Activated naive CD8-positive, alpha-beta T cell (primary cell): ENCODE data around the gene CD38.
A peak's percentile ranks its signal among the peaks of the same experiment; 100 is the strongest.
"Not testable (repeated sequence)": the region's sequence is repeated elsewhere in the genome, so short reads cannot be mapped to it uniquely, and the experiment has no call there.

Experiments used
- H3K27ac Mint-ChIP-seq: one replicate; pipeline ENCODE4 v1.8.0; 2021; ENCODE audit warnings: mixed read lengths
- H3K27me3 Mint-ChIP-seq: one replicate; pipeline ENCODE4 v1.8.0; 2021; ENCODE audit warnings: mixed read lengths
- H3K36me3 Mint-ChIP-seq: one replicate; pipeline ENCODE4 v1.8.0; 2021; ENCODE audit warnings: mixed read lengths
- H3K4me1 Mint-ChIP-seq: one replicate; pipeline ENCODE4 v1.8.0; 2021; ENCODE audit warnings: low read depth, mixed read lengths
- H3K4me3 Mint-ChIP-seq: one replicate; pipeline ENCODE4 v1.8.0; 2021; ENCODE audit warnings: mild to moderate bottlenecking, mixed read lengths
- H3K9me3 Mint-ChIP-seq: one replicate; pipeline ENCODE4 v1.8.0; 2021; ENCODE audit warnings: low read depth, mixed read lengths

The CD38 gene

DNA sequence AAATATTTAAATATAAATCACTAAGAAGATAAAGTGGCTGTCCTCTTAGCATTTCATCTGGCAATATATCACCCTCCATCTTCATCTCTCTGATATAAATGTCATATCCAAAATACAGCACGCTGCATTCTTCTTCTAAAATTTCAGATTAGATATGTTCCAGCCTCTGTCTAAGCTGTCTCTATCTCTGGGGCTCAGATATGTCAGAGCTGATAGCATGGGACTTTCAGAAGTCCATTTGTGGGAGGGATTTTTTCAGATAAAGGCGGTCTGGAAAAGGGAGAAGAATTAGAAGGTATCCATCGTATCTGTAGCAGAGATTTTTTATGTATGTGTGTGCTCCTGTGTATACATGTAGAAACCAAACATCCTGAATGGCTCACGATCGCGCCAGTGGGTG is 25.0 kb upstream of the CD38 start:
- peak overlapping the region; percentile 95 for H3K27ac Mint-ChIP-seq
- H3K4me3 Mint-ChIP-seq: no peak overlapping the region
- peaks cover 46% of the 10 kb centered on the region for H3K4me1 Mint-ChIP-seq
- no peaks in the 10 kb centered on the region for H3K36me3 Mint-ChIP-seq
- H3K9me3 Mint-ChIP-seq: no peaks in the 10 kb centered on the region
- no peaks in the 10 kb centered on the region for H3K27me3 Mint-ChIP-seq

DNA sequence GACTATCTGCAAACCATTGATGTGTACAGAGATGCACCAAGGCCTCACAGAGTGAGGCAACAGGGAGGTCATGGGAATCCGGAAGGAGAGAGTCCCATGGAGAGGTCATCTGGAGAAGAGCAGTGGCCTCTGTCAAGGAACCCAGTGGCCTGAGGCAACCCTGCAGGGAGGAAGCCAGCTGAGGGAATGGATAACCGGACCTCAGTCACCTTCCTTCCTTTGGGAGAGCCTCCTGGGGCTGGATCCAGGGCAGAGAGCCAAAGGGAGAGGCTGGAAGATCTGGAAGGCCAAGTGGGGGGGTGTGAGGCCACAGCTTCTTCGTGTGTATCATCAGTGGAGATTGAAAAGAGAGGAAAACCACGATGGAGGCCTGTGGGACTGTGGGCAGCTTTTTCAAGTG is 24.3 kb upstream of the CD38 start:
- H3K27ac Mint-ChIP-seq: peak overlapping the region; percentile 95
- H3K4me3 Mint-ChIP-seq: peak overlapping the region; percentile 52
- H3K36me3 Mint-ChIP-seq: no peaks in the 10 kb centered on the region
- H3K27me3 Mint-ChIP-seq: no peaks in the 10 kb centered on the region
- peaks cover 50% of the 10 kb centered on the region for H3K4me1 Mint-ChIP-seq
- H3K9me3 Mint-ChIP-seq: no peaks in the 10 kb centered on the region

DNA sequence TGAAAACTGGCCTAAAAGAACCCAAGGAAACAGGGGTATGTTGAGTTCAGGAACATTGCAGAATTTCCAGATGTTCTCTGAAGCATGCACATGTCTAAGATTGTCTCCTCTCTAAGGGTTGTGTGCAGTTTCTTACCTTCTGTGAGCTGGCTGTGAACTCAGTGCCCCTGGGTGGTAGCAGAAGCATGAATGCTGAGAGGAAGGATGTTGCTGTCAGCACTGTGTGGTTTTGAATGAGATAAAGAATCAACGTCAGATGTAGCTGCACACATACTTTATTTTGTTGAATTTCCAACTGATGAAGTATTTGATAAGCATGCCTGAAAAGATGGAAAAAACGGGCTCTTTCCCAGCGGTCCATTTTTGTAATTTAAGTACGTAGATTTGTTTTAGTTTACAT is 23.8 kb upstream of the CD38 start:
- Mint-ChIP-seq H3K4me3 (peak overlapping the region; percentile 52), H3K27ac (peak overlapping the region; percentile 95), H3K4me1 (peaks cover 52% of the 10 kb centered on the region), H3K27me3 (no peaks in the 10 kb centered on the region), H3K36me3 (no peaks in the 10 kb centered on the region), H3K9me3 (no peaks in the 10 kb centered on the region)

DNA sequence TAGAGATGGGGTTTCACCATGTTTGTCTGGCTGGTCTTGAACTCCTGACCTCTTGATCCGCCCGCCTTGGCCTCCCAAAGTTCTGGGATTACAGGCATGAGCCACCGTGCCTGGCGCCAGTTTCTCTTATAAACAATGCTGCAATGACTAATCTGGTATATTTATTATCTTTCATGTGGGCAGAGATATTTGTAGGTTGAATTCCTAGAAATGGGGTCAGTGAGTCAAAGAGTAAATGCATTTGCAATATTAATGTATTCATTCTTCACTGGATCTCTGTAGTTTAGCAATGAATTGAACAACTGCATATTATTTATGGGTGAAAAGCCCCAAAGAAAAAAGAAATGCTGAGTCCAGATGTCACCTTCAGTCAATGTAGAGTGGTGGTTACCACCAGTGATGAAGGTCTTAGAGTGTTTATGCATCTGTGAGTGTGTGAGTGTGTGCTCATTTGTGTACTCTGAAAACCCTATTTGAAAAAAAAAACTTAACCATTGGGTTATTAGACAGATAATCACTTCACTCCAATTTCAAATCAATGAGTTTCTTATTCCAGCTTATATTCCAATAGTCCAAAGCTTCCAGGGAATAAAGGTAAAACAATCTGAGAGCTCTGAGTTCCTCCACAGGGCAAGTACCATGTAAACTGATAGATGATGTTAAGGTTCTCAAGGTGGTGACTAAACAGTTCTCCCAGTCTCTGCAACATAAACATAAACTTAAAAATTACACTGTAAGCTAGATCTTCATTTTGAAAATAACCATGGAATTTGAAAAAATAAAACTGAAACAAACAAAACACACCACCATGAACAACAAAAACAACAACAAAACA is 22.6 kb upstream of the CD38 start:
- no peaks in the 10 kb centered on the region for H3K36me3 Mint-ChIP-seq
- H3K4me3 Mint-ChIP-seq: peak overlapping the region; percentile 75
- peak overlapping the region; percentile 95 for H3K27ac Mint-ChIP-seq
- no peaks in the 10 kb centered on the region for H3K27me3 Mint-ChIP-seq
- peaks cover 54% of the 10 kb centered on the region for H3K4me1 Mint-ChIP-seq
- H3K9me3 Mint-ChIP-seq: no peaks in the 10 kb centered on the region

DNA sequence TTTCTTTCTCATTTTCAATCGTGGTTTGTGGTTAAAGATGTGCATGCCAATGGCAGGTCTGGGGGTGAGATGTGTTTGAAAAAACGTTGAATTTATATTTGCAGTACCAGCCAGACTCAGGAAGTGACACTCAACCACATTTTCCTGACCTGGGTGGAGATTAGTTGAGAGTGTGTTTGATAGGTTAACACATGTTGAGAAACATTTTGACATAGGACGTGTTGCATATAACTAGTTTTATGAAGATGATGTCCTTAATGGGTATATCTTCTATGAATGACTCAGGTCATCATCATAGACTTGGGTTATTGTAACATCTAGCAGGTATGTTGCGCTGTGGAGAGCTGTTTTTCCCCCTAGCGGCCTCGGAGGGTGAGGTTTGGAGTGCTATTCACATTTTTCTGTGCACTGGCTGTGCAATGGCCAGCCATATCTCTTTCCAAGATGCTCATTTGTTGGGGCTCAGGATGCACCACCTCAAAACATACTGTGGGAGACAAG is 21.7 kb upstream of the CD38 start:
- peak overlapping the region; percentile 75 for H3K4me3 Mint-ChIP-seq

DNA sequence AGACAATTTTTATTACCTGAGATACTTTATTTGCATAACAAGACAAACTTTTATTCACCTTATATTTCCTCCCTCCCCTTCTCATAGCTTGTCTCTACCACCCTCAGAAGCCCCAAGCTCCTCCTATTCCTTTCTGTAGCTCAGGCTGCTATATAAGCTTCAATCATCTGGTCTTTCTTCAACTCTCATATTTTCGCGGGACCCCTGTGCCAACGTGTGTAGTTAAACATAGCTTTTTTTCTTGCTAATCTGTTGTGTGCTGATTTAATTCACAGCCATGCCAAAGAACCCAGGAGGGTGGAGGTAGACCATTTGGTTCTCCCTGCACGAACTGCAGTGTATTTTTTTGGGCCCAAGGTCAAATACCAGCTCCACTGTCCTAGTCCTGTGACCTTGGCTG is 21.1 kb upstream of the CD38 start:
- peak overlapping the region; percentile 75 for H3K4me3 Mint-ChIP-seq
- H3K36me3 Mint-ChIP-seq: no peaks in the 10 kb centered on the region
- peaks cover 56% of the 10 kb centered on the region for H3K4me1 Mint-ChIP-seq
- no peaks in the 10 kb centered on the region for H3K27me3 Mint-ChIP-seq
- H3K9me3 Mint-ChIP-seq: no peaks in the 10 kb centered on the region
- H3K27ac Mint-ChIP-seq: peak overlapping the region; percentile 95

More for the DNA sequence above, 21.7 kb upstream of the CD38 start:
- Mint-ChIP-seq H3K27ac (peak overlapping the region; percentile 95), H3K36me3 (no peaks in the 10 kb centered on the region), H3K27me3 (no peaks in the 10 kb centered on the region), H3K4me1 (peaks cover 56% of the 10 kb centered on the region), H3K9me3 (no peaks in the 10 kb centered on the region)

DNA sequence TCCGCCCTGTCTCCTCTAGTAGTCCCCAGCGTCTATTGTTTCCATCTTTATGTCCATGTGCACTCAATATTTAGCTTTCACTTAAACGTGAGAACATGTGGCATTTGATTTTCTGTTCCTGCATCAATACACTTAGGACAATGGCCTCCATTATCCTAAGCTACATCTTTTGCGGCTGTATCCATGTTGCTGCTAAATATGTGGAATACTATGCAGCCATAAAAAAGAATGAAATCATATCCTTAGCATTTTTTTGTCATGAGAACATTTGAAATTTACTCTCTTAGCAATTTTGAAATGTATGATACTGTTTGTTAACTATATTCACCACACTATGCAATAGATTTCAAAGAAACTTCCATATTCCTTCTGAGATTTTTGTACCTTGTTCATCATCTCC is 19.8 kb upstream of the CD38 start:
- Mint-ChIP-seq H3K27ac (peak overlapping the region; percentile 54), H3K27me3 (no peaks in the 10 kb centered on the region), H3K9me3 (no peaks in the 10 kb centered on the region), H3K36me3 (no peaks in the 10 kb centered on the region), H3K4me1 (peaks cover 57% of the 10 kb centered on the region), H3K4me3 (no peak overlapping the region)

DNA sequence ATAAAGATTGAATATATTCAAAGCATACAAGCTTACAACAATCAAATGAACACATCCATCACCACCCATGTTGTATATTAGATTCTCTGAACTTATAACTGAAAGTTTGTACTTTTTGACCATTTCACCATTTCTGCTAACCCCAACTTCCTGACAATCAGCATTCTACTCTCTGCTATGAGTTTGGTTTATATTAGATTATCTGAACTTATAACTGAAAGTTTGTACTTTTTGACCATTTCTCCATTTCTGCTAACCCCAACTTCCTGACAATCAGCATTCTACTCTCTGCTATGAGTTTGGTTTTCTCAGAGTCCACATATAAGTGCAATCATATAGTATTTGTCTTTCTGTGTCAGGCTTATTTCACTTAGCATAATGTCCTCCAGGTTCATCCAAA is 15.7 kb upstream of the CD38 start:
- not testable (repeated sequence) for H3K4me3 Mint-ChIP-seq, H3K9me3 Mint-ChIP-seq, H3K36me3 Mint-ChIP-seq, H3K27me3 Mint-ChIP-seq
- Mint-ChIP-seq H3K4me1 (peaks cover 47% of the 10 kb centered on the region), H3K27ac (peak overlapping the region; percentile 2)

DNA sequence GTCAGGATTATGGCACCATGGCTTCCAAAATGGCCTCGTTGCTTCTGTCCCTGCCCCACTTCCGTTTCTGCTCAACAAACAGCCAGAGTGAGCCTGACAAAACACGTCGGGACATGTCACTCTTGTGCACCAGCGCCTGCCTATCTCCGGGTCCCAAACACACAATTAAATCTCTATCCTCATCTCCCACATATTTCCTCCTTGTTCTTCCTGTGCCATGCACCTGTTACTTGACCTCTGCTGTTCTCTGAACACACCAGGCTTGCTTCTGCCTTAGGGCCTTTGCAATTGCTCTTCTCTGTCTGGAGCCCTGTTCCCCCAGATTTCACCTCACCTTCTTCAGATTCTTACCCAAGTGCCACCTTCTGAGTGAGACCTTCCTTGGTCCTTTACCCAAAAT is 12.7 kb upstream of the CD38 start:
- Mint-ChIP-seq H3K4me3 (peak overlapping the region; percentile 40), H3K4me1 (peaks cover 59% of the 10 kb centered on the region), H3K36me3 (no peaks in the 10 kb centered on the region), H3K27ac (peak overlapping the region; percentile 19), H3K9me3 (peaks cover 8% of the 10 kb centered on the region), H3K27me3 (no peaks in the 10 kb centered on the region)

DNA sequence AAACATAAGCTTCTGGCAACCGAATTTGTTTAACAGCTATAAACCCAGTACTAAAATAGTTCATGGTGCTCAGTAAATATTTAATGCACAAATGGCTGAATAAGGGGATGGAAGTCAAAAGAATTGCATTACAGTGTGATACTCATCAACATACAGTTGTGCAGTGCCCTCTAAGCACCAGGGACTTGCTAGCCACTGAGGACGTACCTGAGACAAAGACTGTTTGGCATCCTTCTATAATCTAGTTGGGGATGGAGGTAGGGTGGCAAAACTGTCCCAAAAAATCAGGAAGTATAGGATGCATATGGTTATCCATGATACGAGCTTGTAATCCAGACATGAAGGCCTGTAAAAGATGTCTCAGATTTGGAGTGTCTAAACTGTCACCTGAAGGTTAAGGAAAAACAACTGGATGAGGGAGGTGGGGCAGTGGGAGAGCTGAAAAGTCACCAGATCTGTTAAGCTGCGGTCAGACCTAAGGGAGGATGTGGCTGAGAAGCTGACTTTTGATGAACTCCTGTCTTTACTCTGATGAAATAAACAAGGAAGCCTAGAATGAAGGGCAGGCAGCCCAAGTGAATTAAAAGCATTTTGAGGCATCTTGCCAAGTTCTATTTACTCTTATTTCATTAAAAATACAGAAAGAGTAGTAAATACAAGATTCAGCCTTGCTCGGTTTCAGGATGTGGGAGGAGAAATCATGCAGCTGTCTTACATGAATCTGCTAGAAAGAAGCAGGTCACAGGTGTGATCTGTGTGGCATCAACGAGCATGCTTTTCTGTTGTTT is 12.0 kb upstream of the CD38 start:
- Mint-ChIP-seq H3K9me3 (peaks cover 8% of the 10 kb centered on the region), H3K4me1 (peaks cover 65% of the 10 kb centered on the region), H3K36me3 (no peaks in the 10 kb centered on the region), H3K27ac (peak overlapping the region; percentile 19), H3K27me3 (no peaks in the 10 kb centered on the region), H3K4me3 (peak overlapping the region; percentile 40)

DNA sequence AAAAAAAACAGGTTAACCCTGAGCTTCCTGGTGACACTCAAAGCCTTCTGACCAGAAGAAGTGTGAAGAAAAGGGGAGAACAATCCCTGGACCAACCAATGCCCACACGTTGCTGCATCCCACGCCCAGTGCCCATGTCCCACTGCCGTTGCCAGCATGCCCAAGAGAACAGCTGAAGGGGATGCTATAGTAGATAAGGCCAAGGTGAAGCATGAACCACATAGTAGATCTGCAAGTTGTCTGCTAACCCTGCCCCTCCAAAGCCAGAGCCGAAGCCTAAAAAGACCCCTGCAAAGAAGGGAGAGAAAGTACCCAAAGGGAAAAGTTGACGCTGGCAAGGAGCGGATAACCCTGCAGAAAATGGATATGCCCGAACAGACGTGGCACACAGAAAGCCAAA is 11.3 kb upstream of the CD38 start:
- H3K27me3 Mint-ChIP-seq: no peaks in the 10 kb centered on the region

DNA sequence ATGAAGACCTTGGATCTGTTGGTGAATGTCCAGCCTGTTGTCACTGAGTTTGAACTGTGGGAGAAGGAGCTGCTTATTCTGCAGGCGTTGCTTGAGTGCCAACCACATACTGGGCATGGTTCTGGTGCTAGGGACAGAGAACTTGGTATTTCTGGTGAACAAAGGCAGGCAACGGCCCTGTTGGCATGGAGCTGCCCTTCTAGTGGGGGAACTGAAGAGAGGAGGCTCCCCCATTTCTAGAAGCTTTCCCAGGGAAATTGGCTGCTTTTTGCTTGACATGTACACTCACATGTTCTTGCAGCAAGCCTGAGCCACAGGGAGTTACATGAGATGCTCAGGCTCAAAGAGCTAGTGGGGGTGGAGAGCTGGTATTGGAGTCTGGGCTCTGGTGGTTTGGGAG is 8.9 kb upstream of the CD38 start:
- Mint-ChIP-seq H3K4me3 (no peak overlapping the region), H3K9me3 (peaks cover 1% of the 10 kb centered on the region)

More for the DNA sequence above, 11.3 kb upstream of the CD38 start:
- H3K36me3 Mint-ChIP-seq: no peaks in the 10 kb centered on the region
- peak overlapping the region; percentile 19 for H3K27ac Mint-ChIP-seq
- H3K9me3 Mint-ChIP-seq: peaks cover 8% of the 10 kb centered on the region
- peak overlapping the region; percentile 52 for H3K4me3 Mint-ChIP-seq
- H3K4me1 Mint-ChIP-seq: peaks cover 70% of the 10 kb centered on the region

DNA sequence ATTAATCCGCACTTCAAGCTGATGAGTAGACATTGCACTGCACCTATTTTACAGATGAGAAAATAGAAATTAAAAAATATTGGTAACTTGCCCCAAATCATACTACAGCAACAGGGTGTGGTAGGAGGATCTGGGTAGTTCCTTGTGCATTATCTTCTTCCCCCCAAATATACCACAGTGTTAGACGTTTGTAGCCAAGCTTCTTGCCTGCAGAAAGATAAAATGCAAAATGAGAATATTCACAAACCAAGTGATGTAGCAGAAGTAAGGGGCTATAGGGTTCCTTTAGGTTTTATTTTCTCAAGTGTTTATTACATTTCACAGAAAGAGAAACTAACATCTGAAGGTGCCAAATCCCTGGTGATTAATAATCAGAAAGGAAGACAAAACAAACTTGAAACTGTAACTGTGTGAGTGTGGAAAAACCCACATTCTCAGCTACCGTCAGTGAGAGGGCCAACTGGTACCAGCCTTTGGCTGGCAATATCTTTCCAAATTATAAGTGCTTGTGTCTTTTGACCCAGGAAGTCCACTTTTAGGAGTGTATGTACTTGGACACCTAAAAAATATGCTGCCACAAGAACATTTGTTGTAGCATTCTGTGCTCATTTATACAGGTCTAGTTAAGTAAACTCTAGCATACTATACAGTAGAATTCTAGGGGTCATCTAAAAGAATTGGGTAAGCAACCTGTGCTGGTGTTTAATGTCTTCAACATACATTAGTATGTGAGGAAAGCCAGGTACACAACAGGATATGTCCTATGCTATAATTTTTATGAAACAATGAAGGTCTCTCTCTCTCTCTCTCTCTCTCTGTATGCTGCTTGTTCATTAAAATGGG is 6.7 kb upstream of the CD38 start:
- Mint-ChIP-seq H3K9me3 (no peaks in the 10 kb centered on the region), H3K27me3 (no peaks in the 10 kb centered on the region), H3K27ac (peak overlapping the region; percentile 86), H3K4me1 (peaks cover 73% of the 10 kb centered on the region), H3K4me3 (peak overlapping the region; percentile 55), H3K36me3 (no peaks in the 10 kb centered on the region)

More for the DNA sequence above, 8.9 kb upstream of the CD38 start:
- Mint-ChIP-seq H3K27me3 (no peaks in the 10 kb centered on the region), H3K36me3 (no peaks in the 10 kb centered on the region), H3K4me1 (peaks cover 83% of the 10 kb centered on the region), H3K27ac (no peak overlapping the region)

DNA sequence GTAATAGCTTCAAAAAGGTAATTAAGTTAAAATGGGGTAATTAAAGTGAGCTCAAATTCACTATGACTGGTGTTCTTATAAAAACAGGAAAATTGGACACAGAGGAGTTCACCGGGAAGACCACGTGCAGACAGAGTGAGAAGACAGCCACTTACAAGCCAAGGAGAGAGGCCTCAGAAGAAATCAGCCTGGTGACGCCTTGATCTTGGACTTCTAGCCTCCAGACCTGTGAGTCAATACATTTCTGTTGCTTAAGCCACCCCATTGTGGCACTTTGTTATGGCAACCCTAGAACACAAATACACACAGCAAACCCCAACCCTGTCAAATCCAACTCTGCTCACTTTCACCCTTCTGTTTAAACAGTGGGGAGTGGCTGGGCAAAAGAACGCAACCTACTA is 4.1 kb upstream of the CD38 start:
- Mint-ChIP-seq H3K9me3 (no peaks in the 10 kb centered on the region), H3K4me3 (no peak overlapping the region), H3K36me3 (no peaks in the 10 kb centered on the region), H3K4me1 (peaks cover 69% of the 10 kb centered on the region), H3K27me3 (no peaks in the 10 kb centered on the region), H3K27ac (no peak overlapping the region)
